ENCODE data around the gene GRHL1.

DNA sequence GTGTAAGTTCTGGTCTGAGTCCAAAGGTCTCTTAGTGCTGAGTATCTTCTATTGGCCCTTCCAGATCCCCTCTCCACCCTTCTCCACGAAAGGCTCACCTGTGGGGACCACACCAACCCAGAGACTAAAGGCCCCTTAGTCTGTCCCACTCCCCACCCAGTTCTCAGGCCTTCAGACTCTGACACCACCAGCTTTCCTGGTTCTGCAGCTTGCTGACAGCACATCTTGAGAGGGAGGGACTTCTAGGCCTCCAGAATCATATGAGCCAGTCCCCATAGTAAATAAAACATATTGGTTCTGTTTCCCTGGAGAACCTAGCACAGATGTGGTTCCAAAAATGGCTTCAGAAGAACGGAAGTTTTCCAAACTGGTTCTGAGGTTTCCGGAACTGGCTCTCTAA, 53.3 kb downstream of the GRHL1 start:
- TF ChIP-seq, protein P1, sequence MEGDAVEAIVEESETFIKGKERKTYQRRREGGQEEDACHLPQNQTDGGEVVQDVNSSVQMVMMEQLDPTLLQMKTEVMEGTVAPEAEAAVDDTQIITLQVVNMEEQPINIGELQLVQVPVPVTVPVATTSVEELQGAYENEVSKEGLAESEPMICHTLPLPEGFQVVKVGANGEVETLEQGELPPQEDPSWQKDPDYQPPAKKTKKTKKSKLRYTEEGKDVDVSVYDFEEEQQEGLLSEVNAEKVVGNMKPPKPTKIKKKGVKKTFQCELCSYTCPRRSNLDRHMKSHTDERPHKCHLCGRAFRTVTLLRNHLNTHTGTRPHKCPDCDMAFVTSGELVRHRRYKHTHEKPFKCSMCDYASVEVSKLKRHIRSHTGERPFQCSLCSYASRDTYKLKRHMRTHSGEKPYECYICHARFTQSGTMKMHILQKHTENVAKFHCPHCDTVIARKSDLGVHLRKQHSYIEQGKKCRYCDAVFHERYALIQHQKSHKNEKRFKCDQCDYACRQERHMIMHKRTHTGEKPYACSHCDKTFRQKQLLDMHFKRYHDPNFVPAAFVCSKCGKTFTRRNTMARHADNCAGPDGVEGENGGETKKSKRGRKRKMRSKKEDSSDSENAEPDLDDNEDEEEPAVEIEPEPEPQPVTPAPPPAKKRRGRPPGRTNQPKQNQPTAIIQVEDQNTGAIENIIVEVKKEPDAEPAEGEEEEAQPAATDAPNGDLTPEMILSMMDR (IDR thresholded peaks at IDR 0.05): no peak
- TF ChIP-seq POLR2A (IDR thresholded peaks at IDR 0.05): no peak
- no peak for TF ChIP-seq POLR2AphosphoS5 (IDR thresholded peaks at IDR 0.05; ENCODE audit: insufficient read depth in 1 of 2, low read depth in 1 of 2)

Data from vagina (tissue), 2 donors.